Hepatocyte (in vitro differentiated cells): ENCODE results near the gene OR2H1. TPM values are rescaled to one million over a fixed set of nuclear protein-coding genes. Genes with fewer than 3 reads are reported as not detected.

Source experiments
- DNase-seq: peaks from one replicate; pipeline ENCODE4 v3.0.0-alpha.2; 2016; ENCODE audit warnings: low spot score
- H2AFZ ChIP-seq: fragments of 200-600 bp; sonication (generic); 2 replicates; pipeline ENCODE4 v1.6.0; 2016; ENCODE audit warnings: antibody characterized with exemption, mild to moderate bottlenecking
- H3K27ac ChIP-seq: fragments of 200-600 bp; sonication (generic); 2 replicates; pipeline ENCODE4 v1.5.1; 2016; ENCODE audit warnings: mild to moderate bottlenecking
- H3K27me3 ChIP-seq: fragments of 200-600 bp; sonication (generic); 2 replicates; pipeline ENCODE4 v1.6.1; 2016
- H3K36me3 ChIP-seq: fragments of 200-600 bp; sonication (generic); replicated peaks from 2 replicates; pipeline ENCODE4 v1.5.1; 2016; ENCODE audit warnings: low read depth; ENCODE audit not compliant: insufficient read depth
- H3K4me1 ChIP-seq: fragments of 200-600 bp; sonication (generic); 2 replicates; pipeline ENCODE4 v1.5.1; 2016; ENCODE audit warnings: mild to moderate bottlenecking, moderate library complexity; ENCODE audit not compliant: insufficient read depth
- H3K4me2 ChIP-seq: fragments of 200-600 bp; sonication (generic); 2 replicates; pipeline ENCODE4 v1.6.0; 2016
- H3K4me3 ChIP-seq: fragments of 200-600 bp; sonication (generic); 2 replicates; pipeline ENCODE4 v1.5.1; 2016; ENCODE audit warnings: mild to moderate bottlenecking
- H3K79me2 ChIP-seq: fragments of 200-600 bp; sonication (generic); 2 replicates; pipeline ENCODE4 v1.6.0; 2017; ENCODE audit warnings: mild to moderate bottlenecking
- H3K9me2 ChIP-seq: fragments of 200-600 bp; sonication (generic); replicated peaks from 2 replicates; pipeline ENCODE4 v1.6.0; 2017; ENCODE audit warnings: mild to moderate bottlenecking; ENCODE audit not compliant: insufficient read depth
- H3K9me3 ChIP-seq: fragments of 200-600 bp; sonication (generic); 2 replicates; pipeline ENCODE4 v1.5.1; 2016; ENCODE audit warnings: low read depth, mild to moderate bottlenecking
- H4K20me1 ChIP-seq: fragments of 200-600 bp; sonication (generic); 2 replicates; pipeline ENCODE4 v1.6.0; 2016; ENCODE audit warnings: mild to moderate bottlenecking; ENCODE audit not compliant: insufficient read depth, poor library complexity, severe bottlenecking
- EZH2 ChIP-seq: fragments of 200-600 bp; sonication (generic); IDR thresholded peaks from 2 replicates; pipeline ENCODE4 v1.6.1; 2016; ENCODE audit warnings: antibody characterized with exemption, mild to moderate bottlenecking, borderline replicate concordance
- EZH2phosphoT487 ChIP-seq: fragments of 200-600 bp; sonication (generic); IDR thresholded peaks from one replicate; pipeline ENCODE4 v1.6.1; 2018; ENCODE audit warnings: antibody characterized with exemption, mild to moderate bottlenecking, low read depth, moderate library complexity; ENCODE audit not compliant: unreplicated experiment, severe bottlenecking
- WGBS: methylation state at CpG from one replicate; pipeline ENCODE4 v1.1.6; 2016; ENCODE audit warnings: low lambda C conversion rate; ENCODE audit errors: missing lambda C conversion rate; 5-methylcytosine and 5-hydroxymethylcytosine counted together
- polyA plus RNA-seq: library from polyadenylated mRNA; unstranded; fragments of >200 nt; fragmentation: Nextera tagmentation; extraction: Ambion mirVana; gene quantifications from 2 replicates; pipeline ENCODE4 v1.2.1, GENCODE V29; 2016
- total RNA-seq: library from RNA; depleted of rRNA; stranded (reverse); fragments of >200 nt; gene quantifications from 2 replicates; pipeline ENCODE4 v1.2.3, GENCODE V29; 2014
- TF ChIP-seq, protein P1 (sequence below): fragments of 200-600 bp; sonication (generic); IDR thresholded peaks from 2 replicates; pipeline ENCODE4 v1.5.1; 2016; ENCODE audit warnings: antibody characterized with exemption, mild to moderate bottlenecking; ENCODE audit not compliant: poor library complexity

OR2H1 gene
- total and polyA plus RNA-seq, 2 experiments from 2014 or later: not detected

- Histone ChIP-seq H3K4me3 (no peak overlapping the region), H3K27ac (no peak overlapping the region), H2AFZ (no peak overlapping the region), H4K20me1 (no peaks in the 10 kb centered on the region), H3K36me3 (no peaks in the 10 kb centered on the region), H3K4me1 (no peaks in the 10 kb centered on the region), H3K9me3 (no peaks in the 10 kb centered on the region), H3K27me3 (no peaks in the 10 kb centered on the region), H3K4me2 (no peak overlapping the region), H3K9me2 (no peaks in the 10 kb centered on the region), H3K79me2 (no peaks in the 10 kb centered on the region)
- WGBS: 83% methylated on average over 3 of the region's 3 CpGs
- DNase-seq: no peak
- no peak for TF ChIP-seq EZH2phosphoT487
- no peak for TF ChIP-seq EZH2
- TF ChIP-seq, protein P1, sequence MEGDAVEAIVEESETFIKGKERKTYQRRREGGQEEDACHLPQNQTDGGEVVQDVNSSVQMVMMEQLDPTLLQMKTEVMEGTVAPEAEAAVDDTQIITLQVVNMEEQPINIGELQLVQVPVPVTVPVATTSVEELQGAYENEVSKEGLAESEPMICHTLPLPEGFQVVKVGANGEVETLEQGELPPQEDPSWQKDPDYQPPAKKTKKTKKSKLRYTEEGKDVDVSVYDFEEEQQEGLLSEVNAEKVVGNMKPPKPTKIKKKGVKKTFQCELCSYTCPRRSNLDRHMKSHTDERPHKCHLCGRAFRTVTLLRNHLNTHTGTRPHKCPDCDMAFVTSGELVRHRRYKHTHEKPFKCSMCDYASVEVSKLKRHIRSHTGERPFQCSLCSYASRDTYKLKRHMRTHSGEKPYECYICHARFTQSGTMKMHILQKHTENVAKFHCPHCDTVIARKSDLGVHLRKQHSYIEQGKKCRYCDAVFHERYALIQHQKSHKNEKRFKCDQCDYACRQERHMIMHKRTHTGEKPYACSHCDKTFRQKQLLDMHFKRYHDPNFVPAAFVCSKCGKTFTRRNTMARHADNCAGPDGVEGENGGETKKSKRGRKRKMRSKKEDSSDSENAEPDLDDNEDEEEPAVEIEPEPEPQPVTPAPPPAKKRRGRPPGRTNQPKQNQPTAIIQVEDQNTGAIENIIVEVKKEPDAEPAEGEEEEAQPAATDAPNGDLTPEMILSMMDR: no peak
Observed at GRCh38 chr6:29451471-29452193, 5.3 kb upstream of the OR2H1 start.

DNA sequence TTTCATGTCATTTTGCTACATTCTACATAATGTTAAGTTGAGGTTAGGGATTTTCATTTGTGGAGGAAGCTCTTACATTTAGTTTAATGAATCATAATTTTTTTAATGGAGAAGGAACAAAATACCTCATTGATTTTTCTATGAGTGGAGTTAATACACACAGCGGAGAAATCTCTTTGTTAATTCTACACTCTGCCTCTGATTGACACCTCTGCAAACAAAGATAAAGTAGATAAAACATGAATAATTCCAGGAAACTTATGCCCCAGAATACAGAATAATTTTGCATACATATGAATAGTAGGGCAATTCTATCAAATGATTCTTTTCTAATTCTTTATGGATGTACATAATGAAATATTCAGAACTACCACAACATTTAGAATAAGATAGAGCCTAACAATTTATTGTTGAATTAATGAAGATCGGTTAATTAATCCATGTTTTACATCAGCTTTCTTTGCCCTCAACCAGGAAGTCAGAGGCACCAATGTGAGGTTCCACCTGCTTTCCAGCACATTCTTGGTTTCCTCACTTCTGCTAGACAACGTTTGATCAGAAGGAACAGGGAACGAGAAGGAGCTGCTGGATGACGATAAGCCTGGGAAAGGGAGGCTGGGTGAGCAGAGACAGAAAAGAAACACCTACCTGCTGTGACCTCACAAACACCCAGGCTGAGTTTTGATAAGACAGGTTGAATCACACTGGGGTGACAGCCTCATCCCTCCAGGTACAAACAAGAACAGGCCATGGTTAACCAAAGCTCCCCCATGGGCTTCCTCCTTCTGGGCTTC is 4.3 kb downstream of the OR2H1 start:
- TF ChIP-seq, protein P1: no peak
- TF ChIP-seq EZH2phosphoT487 (no peak), EZH2 (no peak)
- 73% methylated on average over 5 of the region's 5 CpGs for WGBS
- Histone ChIP-seq H3K4me1 (no peaks in the 10 kb centered on the region), H2AFZ (no peak overlapping the region), H3K27ac (no peak overlapping the region), H3K4me2 (no peak overlapping the region), H3K36me3 (no peaks in the 10 kb centered on the region), H3K27me3 (peaks cover 3% of the 10 kb centered on the region), H3K4me3 (no peak overlapping the region), H3K9me2 (no peaks in the 10 kb centered on the region), H3K9me3 (no peaks in the 10 kb centered on the region), H4K20me1 (no peaks in the 10 kb centered on the region), H3K79me2 (no peaks in the 10 kb centered on the region)
- DNase-seq: no peak

DNA sequence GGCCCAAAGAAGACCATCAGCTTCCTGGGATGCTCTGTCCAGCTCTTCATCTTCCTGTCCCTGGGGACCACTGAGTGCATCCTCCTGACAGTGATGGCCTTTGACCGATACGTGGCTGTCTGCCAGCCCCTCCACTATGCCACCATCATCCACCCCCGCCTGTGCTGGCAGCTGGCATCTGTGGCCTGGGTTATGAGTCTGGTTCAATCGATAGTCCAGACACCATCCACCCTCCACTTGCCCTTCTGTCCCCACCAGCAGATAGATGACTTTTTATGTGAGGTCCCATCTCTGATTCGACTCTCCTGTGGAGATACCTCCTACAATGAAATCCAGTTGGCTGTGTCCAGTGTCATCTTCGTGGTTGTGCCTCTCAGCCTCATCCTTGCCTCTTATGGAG is 5.1 kb downstream of the OR2H1 start:
- Histone ChIP-seq H3K4me1 (no peaks in the 10 kb centered on the region), H3K4me2 (no peak overlapping the region), H3K9me3 (no peaks in the 10 kb centered on the region), H3K36me3 (no peaks in the 10 kb centered on the region), H2AFZ (no peak overlapping the region), H3K27ac (no peak overlapping the region), H3K9me2 (no peaks in the 10 kb centered on the region), H4K20me1 (no peaks in the 10 kb centered on the region), H3K27me3 (peaks cover 3% of the 10 kb centered on the region), H3K4me3 (no peak overlapping the region), H3K79me2 (no peaks in the 10 kb centered on the region)
- no peak for TF ChIP-seq EZH2
- TF ChIP-seq EZH2phosphoT487: no peak
- TF ChIP-seq, protein P1: no peak
- WGBS: 89% methylated on average over 6 of the region's 6 CpGs
- DNase-seq: no peak
